ENCODE data around the gene PLEKHA1.

The PLEKHA1 gene

DNA sequence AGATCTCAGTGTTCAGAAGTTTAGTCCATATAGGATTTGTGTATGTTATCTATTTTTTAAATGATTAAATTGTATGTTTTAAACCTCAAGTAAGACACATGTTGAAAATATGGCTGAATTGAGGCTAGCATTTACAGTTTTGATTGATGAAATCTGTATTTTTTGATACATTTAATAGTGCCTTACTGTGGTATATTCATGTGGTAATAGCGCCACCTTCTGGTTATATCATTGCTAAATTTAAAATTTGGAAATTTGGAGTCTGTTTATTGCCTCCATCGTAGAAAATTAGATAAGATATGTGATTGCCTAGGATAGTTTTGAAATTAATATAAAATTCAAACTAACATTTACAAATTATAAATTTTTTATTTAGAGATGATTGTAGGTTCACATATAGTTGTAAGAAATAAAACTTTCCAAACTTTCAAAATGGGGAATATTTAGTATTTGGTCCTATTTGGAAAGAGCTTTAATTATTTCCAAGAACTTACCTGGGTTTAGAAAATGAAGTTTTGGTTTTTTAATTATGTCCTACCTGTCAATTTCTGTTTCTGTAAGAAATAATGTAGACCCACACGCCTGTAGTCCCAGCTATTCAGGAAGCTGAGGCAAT, 60.8 kb downstream of the PLEKHA1 start:
- Mint-ChIP-seq H3K4me1 (no peaks in the 10 kb centered on the region), H3K4me3 (no peak overlapping the region), H3K36me3 (ENCODE audit: low read depth) (no peaks in the 10 kb centered on the region), H3K9me3 (peaks cover 2% of the 10 kb centered on the region), H3K27ac (no peak overlapping the region), H3K27me3 (ENCODE audit: low read depth, poor library complexity) (peaks cover 4% of the 10 kb centered on the region)
- no peak for DNase-seq
- TF ChIP-seq, protein P1, sequence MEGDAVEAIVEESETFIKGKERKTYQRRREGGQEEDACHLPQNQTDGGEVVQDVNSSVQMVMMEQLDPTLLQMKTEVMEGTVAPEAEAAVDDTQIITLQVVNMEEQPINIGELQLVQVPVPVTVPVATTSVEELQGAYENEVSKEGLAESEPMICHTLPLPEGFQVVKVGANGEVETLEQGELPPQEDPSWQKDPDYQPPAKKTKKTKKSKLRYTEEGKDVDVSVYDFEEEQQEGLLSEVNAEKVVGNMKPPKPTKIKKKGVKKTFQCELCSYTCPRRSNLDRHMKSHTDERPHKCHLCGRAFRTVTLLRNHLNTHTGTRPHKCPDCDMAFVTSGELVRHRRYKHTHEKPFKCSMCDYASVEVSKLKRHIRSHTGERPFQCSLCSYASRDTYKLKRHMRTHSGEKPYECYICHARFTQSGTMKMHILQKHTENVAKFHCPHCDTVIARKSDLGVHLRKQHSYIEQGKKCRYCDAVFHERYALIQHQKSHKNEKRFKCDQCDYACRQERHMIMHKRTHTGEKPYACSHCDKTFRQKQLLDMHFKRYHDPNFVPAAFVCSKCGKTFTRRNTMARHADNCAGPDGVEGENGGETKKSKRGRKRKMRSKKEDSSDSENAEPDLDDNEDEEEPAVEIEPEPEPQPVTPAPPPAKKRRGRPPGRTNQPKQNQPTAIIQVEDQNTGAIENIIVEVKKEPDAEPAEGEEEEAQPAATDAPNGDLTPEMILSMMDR (IDR thresholded peaks at IDR 0.05), result peak; percentile 67

DNA sequence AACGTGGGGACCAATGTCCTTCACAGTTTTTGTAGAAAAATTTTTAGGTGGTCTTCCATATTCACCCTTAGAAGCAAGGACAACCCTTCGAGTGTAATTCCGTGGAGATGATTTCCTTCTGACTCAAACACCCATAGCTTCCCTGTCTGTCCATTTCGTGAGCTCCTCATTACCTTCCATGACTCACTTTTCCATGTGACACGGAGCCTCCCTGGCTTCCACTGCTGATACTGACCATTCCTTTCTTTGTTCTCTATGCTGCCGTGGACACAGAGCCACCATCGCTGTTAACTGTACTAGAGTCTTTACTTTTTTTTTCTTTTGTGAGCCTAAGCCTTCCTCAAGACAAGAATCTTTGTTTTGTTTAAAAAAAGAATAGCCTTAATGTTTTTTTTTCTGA, 67.5 kb downstream of the PLEKHA1 start:
- Mint-ChIP-seq H3K4me3 (no peak overlapping the region), H3K9me3 (peaks cover 19% of the 10 kb centered on the region), H3K36me3 (ENCODE audit: low read depth) (no peaks in the 10 kb centered on the region), H3K27ac (no peak overlapping the region), H3K4me1 (no peaks in the 10 kb centered on the region), H3K27me3 (ENCODE audit: low read depth, poor library complexity) (peaks cover 8% of the 10 kb centered on the region)
- no peak for DNase-seq
- TF ChIP-seq, protein P1 (IDR thresholded peaks at IDR 0.05), result no peak

DNA sequence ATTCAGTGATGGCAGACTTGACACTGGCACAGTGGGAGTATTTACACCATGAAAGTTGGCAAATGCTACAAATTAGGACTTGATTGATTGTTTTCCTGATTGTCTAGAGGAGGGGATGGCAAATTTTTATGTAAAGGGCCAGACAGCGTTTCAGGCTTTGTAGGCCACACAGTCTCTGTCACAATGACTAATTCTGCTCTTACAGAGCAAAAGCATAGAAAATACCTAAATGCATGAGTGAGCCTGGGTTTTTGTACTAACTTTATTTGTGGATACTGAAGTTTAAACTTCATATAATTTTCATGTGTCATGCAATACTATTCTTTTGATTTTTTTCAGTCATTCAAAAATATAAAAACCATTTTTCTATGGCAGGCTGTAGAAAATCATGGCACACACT, 71.0 kb downstream of the PLEKHA1 start:
- Mint-ChIP-seq H3K27ac (no peak overlapping the region), H3K4me1 (no peaks in the 10 kb centered on the region), H3K9me3 (peaks cover 21% of the 10 kb centered on the region), H3K4me3 (no peak overlapping the region), H3K27me3 (ENCODE audit: low read depth, poor library complexity) (peaks cover 8% of the 10 kb centered on the region), H3K36me3 (ENCODE audit: low read depth) (no peaks in the 10 kb centered on the region)
- TF ChIP-seq, protein P1 (IDR thresholded peaks at IDR 0.05), result no peak
- no peak for DNase-seq

DNA sequence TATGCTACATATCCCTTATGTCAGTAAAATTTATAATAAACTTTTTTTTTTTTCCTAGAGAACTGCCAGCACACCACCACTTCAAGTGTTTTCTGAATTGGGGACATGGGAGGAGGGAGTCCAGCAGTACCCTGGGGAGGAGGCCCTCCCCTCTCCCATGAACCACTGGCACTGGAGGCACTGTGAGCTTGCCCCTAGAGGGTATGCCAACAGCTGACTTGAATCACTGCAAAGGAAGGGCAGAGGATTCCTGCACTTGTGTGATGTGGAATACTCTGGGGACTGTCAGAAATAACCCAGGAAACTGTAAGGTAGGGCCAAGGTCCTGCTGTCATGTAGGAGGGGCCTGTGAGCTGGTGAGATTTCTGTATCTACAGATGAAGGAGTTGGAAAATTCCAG, 71.4 kb downstream of the PLEKHA1 start:
- no peaks in the 10 kb centered on the region for H3K36me3 Mint-ChIP-seq (ENCODE audit: low read depth)
- H3K9me3 Mint-ChIP-seq, result peaks cover 21% of the 10 kb centered on the region
- H3K27me3 Mint-ChIP-seq (ENCODE audit: low read depth, poor library complexity), result peaks cover 8% of the 10 kb centered on the region
- no peak for DNase-seq
- no peak overlapping the region for H3K27ac Mint-ChIP-seq
- H3K4me1 Mint-ChIP-seq, result no peaks in the 10 kb centered on the region
- TF ChIP-seq, protein P1 (IDR thresholded peaks at IDR 0.05), result no peak
- no peak overlapping the region for H3K4me3 Mint-ChIP-seq

DNA sequence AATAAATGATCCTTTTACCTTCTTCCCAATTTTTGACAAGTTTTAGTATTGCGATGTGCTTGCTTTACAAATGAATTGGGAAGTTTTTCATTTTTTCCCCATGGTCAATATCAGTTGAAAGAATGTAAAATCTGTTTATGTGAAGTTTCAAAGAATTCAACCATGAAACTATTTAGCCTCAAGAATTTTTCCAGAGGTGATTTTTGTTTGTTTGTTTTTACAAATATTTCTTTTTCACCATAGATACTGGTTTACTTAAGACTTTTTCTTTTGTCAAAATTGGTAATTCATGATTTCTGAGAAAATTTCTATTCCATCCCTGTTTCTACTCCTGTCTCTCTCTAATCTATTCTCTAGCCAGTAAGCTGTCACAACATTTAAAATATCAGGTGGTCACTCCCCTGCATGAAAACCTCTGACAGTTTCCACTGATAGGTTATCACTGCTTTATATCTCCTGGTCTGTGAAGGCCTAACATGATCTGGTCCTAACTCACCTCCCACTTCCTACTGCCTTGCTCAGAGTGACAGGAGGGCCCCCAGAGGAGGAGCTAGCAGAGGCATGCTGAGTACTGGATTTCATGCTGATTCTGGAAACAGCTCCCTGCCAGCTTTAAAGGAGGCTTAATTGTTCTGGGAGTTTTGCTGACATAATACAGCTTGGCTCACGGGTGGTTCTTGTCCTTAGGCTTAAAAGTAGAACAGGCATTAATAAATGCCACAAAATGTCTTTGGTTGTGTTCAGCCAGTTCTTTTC, 72.3 kb downstream of the PLEKHA1 start:
- DNase-seq, result no peak
- H3K4me1 Mint-ChIP-seq, result no peaks in the 10 kb centered on the region
- TF ChIP-seq, protein P1 (IDR thresholded peaks at IDR 0.05), result no peak
- H3K4me3 Mint-ChIP-seq, result no peak overlapping the region
- H3K36me3 Mint-ChIP-seq (ENCODE audit: low read depth), result no peaks in the 10 kb centered on the region
- peaks cover 8% of the 10 kb centered on the region for H3K27me3 Mint-ChIP-seq (ENCODE audit: low read depth, poor library complexity)
- peaks cover 21% of the 10 kb centered on the region for H3K9me3 Mint-ChIP-seq
- H3K27ac Mint-ChIP-seq, result no peak overlapping the region

DNA sequence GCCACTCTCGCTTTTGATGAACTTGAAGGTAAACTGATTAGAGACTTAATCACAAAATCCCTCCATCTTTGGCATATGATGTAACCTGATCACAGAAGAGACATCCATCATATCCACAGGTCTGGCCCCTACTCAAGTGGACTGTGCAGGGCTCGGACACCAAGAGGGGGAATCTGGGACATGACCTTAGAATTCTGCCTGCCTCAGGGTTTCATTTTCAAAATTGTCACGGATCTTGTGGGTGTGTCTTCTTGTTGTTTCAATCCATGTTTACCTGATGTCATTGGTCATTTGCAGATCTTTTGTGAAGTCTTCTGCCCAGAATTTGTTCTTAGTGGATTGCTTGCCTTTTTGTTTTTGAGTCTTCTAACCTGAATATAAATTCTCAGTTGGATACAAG, 74.1 kb downstream of the PLEKHA1 start:
- TF ChIP-seq, protein P1 (IDR thresholded peaks at IDR 0.05), result no peak
- no peak for DNase-seq
- Mint-ChIP-seq H3K9me3 (peaks cover 21% of the 10 kb centered on the region), H3K4me3 (no peak overlapping the region), H3K27me3 (ENCODE audit: low read depth, poor library complexity) (peaks cover 8% of the 10 kb centered on the region), H3K4me1 (no peaks in the 10 kb centered on the region), H3K36me3 (ENCODE audit: low read depth) (no peaks in the 10 kb centered on the region), H3K27ac (no peak overlapping the region)
